Effector memory CD4-positive, alpha-beta T cell (primary cell): Measurements from ENCODE around the gene ZNRF2.

Experiments used
- DNase-seq, 3 donors: peaks; one replicate each; pipeline ENCODE4 v3.0.0-alpha.2; 2020
- H3K27ac ChIP-seq: 2 replicates; pipeline ENCODE4 v1.7.0; 2013; ENCODE audit warnings: mild to moderate bottlenecking, low read length, moderate library complexity; ENCODE audit not compliant: insufficient read depth, poor library complexity, severe bottlenecking
- H3K27me3 ChIP-seq: replicated peaks from 2 replicates; pipeline ENCODE4 v1.7.0; 2013; ENCODE audit warnings: mild to moderate bottlenecking, low read length; ENCODE audit not compliant: insufficient read depth, control insufficient read depth, poor library complexity, severe bottlenecking
- H3K36me3 ChIP-seq: 2 replicates; pipeline ENCODE4 v1.7.0; 2013; ENCODE audit warnings: mild to moderate bottlenecking, low read length, moderate library complexity; ENCODE audit not compliant: control insufficient read depth, insufficient read depth
- H3K4me1 ChIP-seq: 2 replicates; pipeline ENCODE4 v1.7.0; 2013; ENCODE audit warnings: low read length, mild to moderate bottlenecking; ENCODE audit not compliant: control insufficient read depth, insufficient read depth, poor library complexity, severe bottlenecking
- H3K4me3 ChIP-seq: 2 replicates; pipeline ENCODE4 v1.7.0; 2013; ENCODE audit warnings: low read length, low read depth, mild to moderate bottlenecking; ENCODE audit not compliant: insufficient read depth, poor library complexity, severe bottlenecking
- H3K9me3 ChIP-seq: 2 replicates; pipeline ENCODE4 v1.7.0; 2013; ENCODE audit warnings: mild to moderate bottlenecking, low read length, moderate library complexity; ENCODE audit not compliant: control insufficient read depth

ZNRF2 gene

GRCh38 chr7:30329716-30330115 is 45.3 kb downstream of the ZNRF2 start:
- H3K27me3 ChIP-seq, result no peaks in the 10 kb centered on the region
- H3K4me1 ChIP-seq, result peaks cover 4% of the 10 kb centered on the region
- H3K36me3 ChIP-seq, result no peaks in the 10 kb centered on the region
- no peak overlapping the region for H3K27ac ChIP-seq
- no peak overlapping the region for H3K4me3 ChIP-seq
- H3K9me3 ChIP-seq, result no peaks in the 10 kb centered on the region
- DNase-seq, result no peak

GRCh38 chr7:30330134-30331111 is 46.0 kb downstream of the ZNRF2 start:
- H3K27ac ChIP-seq, result peak overlapping the region; percentile 42
- no peak for DNase-seq
- no peaks in the 10 kb centered on the region for H3K36me3 ChIP-seq
- no peak overlapping the region for H3K4me3 ChIP-seq
- H3K9me3 ChIP-seq, result no peaks in the 10 kb centered on the region
- no peaks in the 10 kb centered on the region for H3K27me3 ChIP-seq
- peaks cover 4% of the 10 kb centered on the region for H3K4me1 ChIP-seq

GRCh38 chr7:30331338-30331737 is 46.9 kb downstream of the ZNRF2 start:
- Histone ChIP-seq H3K27ac (no peak overlapping the region), H3K27me3 (no peaks in the 10 kb centered on the region), H3K36me3 (no peaks in the 10 kb centered on the region), H3K9me3 (no peaks in the 10 kb centered on the region), H3K4me1 (peaks cover 4% of the 10 kb centered on the region), H3K4me3 (no peak overlapping the region)
- no peak for DNase-seq

- H3K27me3 ChIP-seq, result no peaks in the 10 kb centered on the region
- H3K27ac ChIP-seq, result no peak overlapping the region
- no peaks in the 10 kb centered on the region for H3K36me3 ChIP-seq
- no peak for DNase-seq
- no peaks in the 10 kb centered on the region for H3K9me3 ChIP-seq
- peaks cover 4% of the 10 kb centered on the region for H3K4me1 ChIP-seq
- no peak overlapping the region for H3K4me3 ChIP-seq
These were observed 48.2 kb downstream of the ZNRF2 start for GRCh38 chr7:30332549-30332948.

GRCh38 chr7:30335763-30336487 is 51.5 kb downstream of the ZNRF2 start:
- DNase-seq, result no peak
- Histone ChIP-seq H3K9me3 (no peaks in the 10 kb centered on the region), H3K4me1 (peaks cover 4% of the 10 kb centered on the region), H3K4me3 (no peak overlapping the region), H3K27me3 (no peaks in the 10 kb centered on the region), H3K27ac (no peak overlapping the region), H3K36me3 (no peaks in the 10 kb centered on the region)

- H3K4me1 ChIP-seq, result peaks cover 22% of the 10 kb centered on the region
- H3K4me3 ChIP-seq, result no peak overlapping the region
- H3K27ac ChIP-seq, result no peak overlapping the region
- no peaks in the 10 kb centered on the region for H3K36me3 ChIP-seq
- DNase-seq, result no peak
- no peaks in the 10 kb centered on the region for H3K9me3 ChIP-seq
- no peaks in the 10 kb centered on the region for H3K27me3 ChIP-seq
These were observed 60.1 kb downstream of the ZNRF2 start for GRCh38 chr7:30344513-30344912.

GRCh38 chr7:30347226-30348082 is 63.1 kb downstream of the ZNRF2 start:
- Histone ChIP-seq H3K27ac (peak overlapping the region; percentile 58), H3K9me3 (no peaks in the 10 kb centered on the region), H3K4me1 (peaks cover 22% of the 10 kb centered on the region), H3K27me3 (no peaks in the 10 kb centered on the region), H3K36me3 (no peaks in the 10 kb centered on the region), H3K4me3 (no peak overlapping the region)
- DNase-seq, result no peak

- Histone ChIP-seq H3K9me3 (no peaks in the 10 kb centered on the region), H3K36me3 (no peaks in the 10 kb centered on the region), H3K4me3 (peak overlapping the region; percentile 15), H3K27me3 (no peaks in the 10 kb centered on the region), H3K27ac (peak overlapping the region; percentile 74), H3K4me1 (peaks cover 22% of the 10 kb centered on the region)
- DNase-seq, result peak; percentile 39 to 52 (median 50)
These were observed 63.7 kb downstream of the ZNRF2 start for GRCh38 chr7:30348083-30348560.

- no peak for DNase-seq
- Histone ChIP-seq H3K27ac (peak overlapping the region; percentile 74), H3K9me3 (no peaks in the 10 kb centered on the region), H3K4me3 (no peak overlapping the region), H3K4me1 (peaks cover 22% of the 10 kb centered on the region), H3K27me3 (no peaks in the 10 kb centered on the region), H3K36me3 (no peaks in the 10 kb centered on the region)
These were observed 64.8 kb downstream of the ZNRF2 start for GRCh38 chr7:30349170-30349569.
